Astrocyte (in vitro differentiated cells and primary cell): ENCODE results near the gene SMIM17. TPM values are rescaled to one million over a fixed set of nuclear protein-coding genes. Genes with fewer than 3 reads are reported as not detected.

Experiments
- DNase-seq: peaks from one replicate; pipeline ENCODE4 v3.0.0-alpha.2; 2010; ENCODE audit warnings: low read depth
- FAIRE-seq: peaks from 2 replicates; lab custom pipeline; 2011; peaks lifted over from hg19 to GRCh38; lab: Jason Lieb, UNC
- H2AFZ ChIP-seq: 2 replicates; pipeline ENCODE4 v1.6.0; 2012; ENCODE audit warnings: low read depth, low read length, inconsistent platforms
- H3K27ac ChIP-seq: 2 replicates; pipeline ENCODE4 v1.5.1; 2011; ENCODE audit warnings: low read depth, low read length, inconsistent platforms
- H3K27me3 ChIP-seq: 2 replicates; pipeline ENCODE4 v1.6.0; 2011; ENCODE audit warnings: low read length, inconsistent platforms; ENCODE audit not compliant: insufficient read depth
- H3K36me3 ChIP-seq: 2 replicates; pipeline ENCODE4 v1.5.1; 2011; ENCODE audit warnings: low read length, inconsistent platforms; ENCODE audit not compliant: insufficient read depth
- H3K4me1 ChIP-seq: 2 replicates; pipeline ENCODE4 v1.5.1; 2011; ENCODE audit warnings: low read length, inconsistent platforms; ENCODE audit not compliant: insufficient read depth
- H3K4me2 ChIP-seq: 2 replicates; pipeline ENCODE4 v1.6.0; 2012; ENCODE audit warnings: low read length, inconsistent platforms
- H3K4me3 ChIP-seq: 2 replicates; pipeline ENCODE4 v1.5.1; 2011; ENCODE audit warnings: low read depth, mild to moderate bottlenecking, low read length, inconsistent platforms; ENCODE audit not compliant: insufficient read depth
- H3K79me2 ChIP-seq: 2 replicates; pipeline ENCODE4 v1.6.0; 2012; ENCODE audit warnings: mild to moderate bottlenecking, low read length, inconsistent platforms; ENCODE audit not compliant: insufficient read depth
- H3K9ac ChIP-seq: 2 replicates; pipeline ENCODE4 v1.6.0; 2012; ENCODE audit warnings: mild to moderate bottlenecking, low read length, inconsistent platforms
- H3K9me3 ChIP-seq: 2 replicates; pipeline ENCODE4 v1.5.1; 2012; ENCODE audit warnings: low read depth, mild to moderate bottlenecking, low read length, inconsistent platforms; ENCODE audit not compliant: insufficient read depth
- H4K20me1 ChIP-seq: 2 replicates; pipeline ENCODE4 v1.6.0; 2012; ENCODE audit warnings: low read length, inconsistent platforms; ENCODE audit not compliant: insufficient read depth
- H3K27ac Mint-ChIP-seq: one replicate; pipeline ENCODE4 v1.8.0; 2021; ENCODE audit warnings: mild to moderate bottlenecking, mixed read lengths; ENCODE audit not compliant: unreplicated experiment
- H3K27me3 Mint-ChIP-seq: one replicate; pipeline ENCODE4 v1.8.0; 2021; ENCODE audit warnings: low read depth, mixed read lengths; ENCODE audit not compliant: unreplicated experiment
- H3K36me3 Mint-ChIP-seq: one replicate; pipeline ENCODE4 v1.8.0; 2021; ENCODE audit warnings: low read depth, mixed read lengths; ENCODE audit not compliant: unreplicated experiment
- H3K4me1 Mint-ChIP-seq: one replicate; pipeline ENCODE4 v1.8.0; 2021; ENCODE audit warnings: low read depth, mixed read lengths; ENCODE audit not compliant: unreplicated experiment
- H3K4me3 Mint-ChIP-seq: one replicate; pipeline ENCODE4 v1.8.0; 2021; ENCODE audit warnings: mild to moderate bottlenecking, moderate library complexity, mixed read lengths; ENCODE audit not compliant: unreplicated experiment
- H3K9me3 Mint-ChIP-seq: one replicate; pipeline ENCODE4 v1.8.0; 2021; ENCODE audit warnings: mild to moderate bottlenecking, mixed read lengths; ENCODE audit not compliant: unreplicated experiment
- EZH2 ChIP-seq: IDR thresholded peaks from 2 replicates; pipeline ENCODE4 v1.6.1; 2012; ENCODE audit warnings: mild to moderate bottlenecking, low read length, inconsistent platforms; ENCODE audit not compliant: insufficient read depth
- total RNA-seq: library from RNA; stranded (reverse); gene quantifications from 2 replicates; pipeline ENCODE4 v1.2.1, GENCODE V29; 2021
- TF ChIP-seq, protein P1 (sequence below): IDR thresholded peaks from 2 replicates; pipeline ENCODE4 v1.5.1; 2011; ENCODE audit warnings: low read depth, mild to moderate bottlenecking, inconsistent platforms, low read length, moderate library complexity; ENCODE audit not compliant: insufficient read depth

The SMIM17 gene
- total RNA-seq, 1 donor from 2014 or later = 0.27 TPM

DNA sequence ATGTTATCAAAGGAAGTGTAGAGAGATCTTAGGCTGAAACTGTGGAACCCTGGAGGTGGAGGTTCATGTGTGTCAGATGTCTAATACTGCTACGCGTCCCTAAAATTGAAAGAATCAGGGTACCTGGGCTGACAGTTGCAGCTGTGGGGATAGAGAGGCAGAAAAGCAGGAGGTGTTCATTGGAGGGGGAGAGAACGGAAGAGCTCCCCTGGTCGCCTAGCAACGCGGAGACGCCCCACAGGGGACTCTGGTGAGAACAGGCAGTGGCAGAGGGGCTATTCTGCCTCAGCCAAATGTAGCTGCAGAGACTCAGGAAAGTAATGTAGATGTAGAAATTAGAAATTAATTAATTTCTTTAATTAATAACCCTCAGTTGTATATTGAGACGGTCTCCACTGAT lies 38.7 kb downstream of the SMIM17 start:
- no peaks in the 10 kb centered on the region for H3K27me3 Mint-ChIP-seq
- H3K9me3 ChIP-seq = peaks cover 3% of the 10 kb centered on the region

DNA sequence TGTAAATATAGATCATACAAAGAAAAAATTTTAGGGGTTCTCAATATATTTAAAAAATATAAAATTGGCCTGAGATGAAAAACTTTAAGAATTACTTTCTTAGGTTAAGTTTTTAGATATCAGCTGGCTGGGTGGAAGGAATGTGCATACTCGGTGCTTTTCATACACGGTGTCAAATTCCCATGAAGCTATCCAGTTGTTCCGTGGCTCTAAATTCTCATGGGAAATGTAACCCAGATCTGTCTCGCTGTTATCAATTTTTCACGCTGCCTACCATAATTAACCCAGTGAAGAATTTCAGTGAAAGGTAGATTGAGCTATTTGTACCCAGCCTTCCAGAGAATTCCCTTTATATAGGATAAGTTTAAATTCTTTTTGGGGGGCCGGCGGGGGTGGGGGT lies 40.2 kb downstream of the SMIM17 start:
- H3K4me2 ChIP-seq = no peak overlapping the region
- no peak overlapping the region for H2AFZ ChIP-seq
- H3K27ac ChIP-seq = no peak overlapping the region
- TF ChIP-seq, protein P1, sequence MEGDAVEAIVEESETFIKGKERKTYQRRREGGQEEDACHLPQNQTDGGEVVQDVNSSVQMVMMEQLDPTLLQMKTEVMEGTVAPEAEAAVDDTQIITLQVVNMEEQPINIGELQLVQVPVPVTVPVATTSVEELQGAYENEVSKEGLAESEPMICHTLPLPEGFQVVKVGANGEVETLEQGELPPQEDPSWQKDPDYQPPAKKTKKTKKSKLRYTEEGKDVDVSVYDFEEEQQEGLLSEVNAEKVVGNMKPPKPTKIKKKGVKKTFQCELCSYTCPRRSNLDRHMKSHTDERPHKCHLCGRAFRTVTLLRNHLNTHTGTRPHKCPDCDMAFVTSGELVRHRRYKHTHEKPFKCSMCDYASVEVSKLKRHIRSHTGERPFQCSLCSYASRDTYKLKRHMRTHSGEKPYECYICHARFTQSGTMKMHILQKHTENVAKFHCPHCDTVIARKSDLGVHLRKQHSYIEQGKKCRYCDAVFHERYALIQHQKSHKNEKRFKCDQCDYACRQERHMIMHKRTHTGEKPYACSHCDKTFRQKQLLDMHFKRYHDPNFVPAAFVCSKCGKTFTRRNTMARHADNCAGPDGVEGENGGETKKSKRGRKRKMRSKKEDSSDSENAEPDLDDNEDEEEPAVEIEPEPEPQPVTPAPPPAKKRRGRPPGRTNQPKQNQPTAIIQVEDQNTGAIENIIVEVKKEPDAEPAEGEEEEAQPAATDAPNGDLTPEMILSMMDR = no peak
- no peak for TF ChIP-seq EZH2
- FAIRE-seq (no peak), DNase-seq (no peak)
- H3K9me3 ChIP-seq = peaks cover 2% of the 10 kb centered on the region
- Mint-ChIP-seq H3K9me3 (peaks cover 22% of the 10 kb centered on the region), H3K27ac (no peak overlapping the region), H3K36me3 (no peaks in the 10 kb centered on the region), H3K4me1 (no peaks in the 10 kb centered on the region), H3K4me3 (no peak overlapping the region), H3K27me3 (no peaks in the 10 kb centered on the region)
- no peaks in the 10 kb centered on the region for H4K20me1 ChIP-seq
- H3K36me3 ChIP-seq = no peaks in the 10 kb centered on the region
- no peak overlapping the region for H3K4me3 ChIP-seq
- H3K27me3 ChIP-seq = no peaks in the 10 kb centered on the region
- no peaks in the 10 kb centered on the region for H3K79me2 ChIP-seq
- H3K9ac ChIP-seq = no peak overlapping the region
- no peaks in the 10 kb centered on the region for H3K4me1 ChIP-seq

More for the DNA sequence above, 38.7 kb downstream of the SMIM17 start:
- H3K4me3 Mint-ChIP-seq = no peak overlapping the region
- H3K27ac ChIP-seq = no peak overlapping the region
- TF ChIP-seq EZH2 = no peak
- TF ChIP-seq, protein P1 = no peak
- no peaks in the 10 kb centered on the region for H4K20me1 ChIP-seq
- no peak overlapping the region for H3K4me2 ChIP-seq
- no peaks in the 10 kb centered on the region for H3K4me1 ChIP-seq
- H3K4me1 Mint-ChIP-seq = no peaks in the 10 kb centered on the region
- H3K4me3 ChIP-seq = no peak overlapping the region
- no peaks in the 10 kb centered on the region for H3K36me3 ChIP-seq
- no peaks in the 10 kb centered on the region for H3K27me3 ChIP-seq
- H3K79me2 ChIP-seq = no peaks in the 10 kb centered on the region
- peaks cover 25% of the 10 kb centered on the region for H3K9me3 Mint-ChIP-seq
- no peak overlapping the region for H3K9ac ChIP-seq
- DNase-seq (no peak), FAIRE-seq (no peak)
- H3K27ac Mint-ChIP-seq = no peak overlapping the region
- no peak overlapping the region for H2AFZ ChIP-seq
- no peaks in the 10 kb centered on the region for H3K36me3 Mint-ChIP-seq

DNA sequence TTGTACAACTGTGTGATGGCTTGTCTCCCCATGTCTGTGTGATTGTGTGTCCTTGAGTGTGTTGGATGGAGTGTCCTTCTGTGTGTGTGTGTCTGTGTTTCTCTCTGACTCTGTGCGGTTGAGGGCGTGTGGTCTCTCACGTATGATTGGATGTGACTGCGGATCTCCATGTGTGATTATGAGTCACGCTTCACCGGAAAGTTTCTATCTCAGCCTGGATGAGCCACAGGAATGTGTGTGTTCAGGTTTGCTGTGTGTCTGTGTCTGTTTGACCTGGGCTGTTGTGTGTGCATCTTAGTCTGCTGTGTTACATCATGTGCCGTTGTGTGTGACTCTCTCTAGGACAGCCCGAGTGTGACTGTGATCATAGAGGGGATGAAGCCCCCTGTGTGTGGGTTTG lies 44.1 kb downstream of the SMIM17 start:
- no peaks in the 10 kb centered on the region for H3K36me3 Mint-ChIP-seq
- H3K9me3 Mint-ChIP-seq = peaks cover 18% of the 10 kb centered on the region
- no peak overlapping the region for H3K27ac Mint-ChIP-seq
- no peak overlapping the region for H2AFZ ChIP-seq
- TF ChIP-seq, protein P1 = no peak
- no peak for TF ChIP-seq EZH2
- H3K27me3 Mint-ChIP-seq = no peaks in the 10 kb centered on the region
- H3K4me3 ChIP-seq = no peak overlapping the region
- no peaks in the 10 kb centered on the region for H3K36me3 ChIP-seq
- DNase-seq (no peak), FAIRE-seq (no peak)
- H3K79me2 ChIP-seq = no peaks in the 10 kb centered on the region
- no peaks in the 10 kb centered on the region for H3K27me3 ChIP-seq
- H3K4me3 Mint-ChIP-seq = no peak overlapping the region
- H3K9ac ChIP-seq = no peak overlapping the region
- no peak overlapping the region for H3K27ac ChIP-seq
- no peaks in the 10 kb centered on the region for H3K4me1 Mint-ChIP-seq
- no peaks in the 10 kb centered on the region for H3K4me1 ChIP-seq
- no peak overlapping the region for H3K4me2 ChIP-seq
- no peaks in the 10 kb centered on the region for H4K20me1 ChIP-seq
- no peaks in the 10 kb centered on the region for H3K9me3 ChIP-seq
